HepG2 (cell line): ENCODE data around the gene CUEDC2. TPM values are rescaled to one million over a fixed set of nuclear protein-coding genes. Genes with fewer than 3 reads are reported as not detected.
A peak's percentile ranks its signal among the peaks of the same experiment; 100 is the strongest.

ENCODE experiments used
- BCL6 ChIP-seq: IDR thresholded peaks from 2 replicates; pipeline ENCODE4 v1.6.1; 2016; ENCODE audit warnings: missing genetic modification reagents, missing compliant biosample characterization
- CEBPG ChIP-seq: IDR thresholded peaks from 2 replicates; pipeline ENCODE4 v1.6.1; 2016
- EEA1 ChIP-seq: sonication (generic); formaldehyde crosslinking; IDR thresholded peaks from 2 replicates; pipeline ENCODE4 v1.5.1; 2020; ENCODE audit warnings: mild to moderate bottlenecking, missing genetic modification reagents, borderline replicate concordance
- ETV5 ChIP-seq: IDR thresholded peaks from 2 replicates; pipeline ENCODE4 v1.6.1; 2018; ENCODE audit warnings: missing biosample characterization, missing genetic modification reagents, inconsistent platforms, borderline replicate concordance
- FUBP1 ChIP-seq: sonication (generic); formaldehyde crosslinking; IDR thresholded peaks from 2 replicates; pipeline ENCODE4 v1.5.1; 2020; ENCODE audit warnings: missing genetic modification reagents, mild to moderate bottlenecking, borderline replicate concordance
- GPN1 ChIP-seq: sonication (generic); formaldehyde crosslinking; IDR thresholded peaks from 2 replicates; pipeline ENCODE4 v1.5.1; 2020; ENCODE audit warnings: missing genetic modification reagents, borderline replicate concordance
- MTF1 ChIP-seq: sonication (generic); formaldehyde crosslinking; IDR thresholded peaks from 2 replicates; pipeline ENCODE4 v1.5.0; 2020; ENCODE audit warnings: missing genetic modification reagents
- MXD3 ChIP-seq: IDR thresholded peaks from 2 replicates; pipeline ENCODE4 v1.6.1; 2016; ENCODE audit warnings: mild to moderate bottlenecking, missing biosample characterization, missing genetic modification reagents
- NR2F2 ChIP-seq: IDR thresholded peaks from 2 replicates; pipeline ENCODE4 v1.6.1; 2012; ENCODE audit warnings: low read depth, inconsistent platforms, borderline replicate concordance
- PRMT3 ChIP-seq: sonication (generic); formaldehyde crosslinking; IDR thresholded peaks from 2 replicates; pipeline ENCODE4 v1.8.1; 2022; ENCODE audit warnings: low read depth, mild to moderate bottlenecking, moderate library complexity, missing genetic modification reagents, borderline replicate concordance
- RAD51 ChIP-seq: fragments of 450-650 bp; IDR thresholded peaks from 2 replicates; pipeline ENCODE4 v1.6.1; 2016; ENCODE audit warnings: borderline replicate concordance
- ZFX ChIP-seq: sonication (generic); formaldehyde crosslinking; IDR thresholded peaks from 2 replicates; pipeline ENCODE4 v1.4.0; 2020; ENCODE audit warnings: mild to moderate bottlenecking, low read depth, missing genetic modification reagents, moderate library complexity
- ZNF260 ChIP-seq: sonication (generic); formaldehyde crosslinking; IDR thresholded peaks from 2 replicates; pipeline ENCODE4 v1.4.0; 2020; ENCODE audit warnings: missing genetic modification reagents, low read depth, mild to moderate bottlenecking, borderline replicate concordance
- ZNF343 ChIP-seq: sonication (generic); formaldehyde crosslinking; IDR thresholded peaks from 2 replicates; pipeline ENCODE4 v1.4.0; 2020; ENCODE audit warnings: mild to moderate bottlenecking, missing genetic modification reagents
- ZNF44 ChIP-seq: sonication (generic); formaldehyde crosslinking; IDR thresholded peaks from 2 replicates; pipeline ENCODE4 v1.5.1; 2020; ENCODE audit warnings: mild to moderate bottlenecking, missing genetic modification reagents
- ZNF547 ChIP-seq: sonication (generic); formaldehyde crosslinking; IDR thresholded peaks from 2 replicates; pipeline ENCODE4 v1.5.1; 2020; ENCODE audit warnings: mild to moderate bottlenecking, missing genetic modification reagents
- ZNF562 ChIP-seq: sonication (generic); formaldehyde crosslinking; IDR thresholded peaks from 2 replicates; pipeline ENCODE4 v1.8.0; 2022; ENCODE audit warnings: missing genetic modification reagents, borderline replicate concordance
- ZNF567 ChIP-seq: sonication (generic); formaldehyde crosslinking; IDR thresholded peaks from 2 replicates; pipeline ENCODE4 v1.8.1; 2023; ENCODE audit warnings: mild to moderate bottlenecking, missing genetic modification reagents, borderline replicate concordance
- ZNF816 ChIP-seq: sonication (generic); formaldehyde crosslinking; IDR thresholded peaks from 2 replicates; pipeline ENCODE4 v1.8.0; 2022; ENCODE audit warnings: missing genetic modification reagents, mild to moderate bottlenecking, borderline replicate concordance
- polyA plus RNA-seq, 8 experiments: library from polyadenylated mRNA; depleted of rRNA in 3 of 8; stranded (reverse) in 7 of 8; unstranded in 1 of 8; fragments of >200 nt; fragmentation: Illumina TruSeq in 4 of 8; extraction: Trizol in 4 of 8; gene quantifications; 2 replicates each; pipeline versions ENCODE4 v1.2.1 to v1.2.3, GENCODE V29; 2011 to 2016; ENCODE audit warnings: low read depth in 4 of 8, missing spikeins in 1 of 8, mixed read lengths in 1 of 8; ENCODE audit not compliant: insufficient read depth in 1 of 8
- total RNA-seq, 5 experiments: library from RNA; depleted of rRNA; stranded (reverse); fragments of >200 nt; fragmentation: Illumina TruSeq; extraction: Trizol; gene quantifications; 2 replicates each; pipeline ENCODE4 v1.2.3, GENCODE V29; 2016; ENCODE audit warnings: low read depth in 1 of 5
- TF ChIP-seq, protein P1 (sequence below), 2 experiments: fragments of 450-650 bp in 1 of 2; sonication (generic) in 1 of 2; formaldehyde crosslinking; IDR thresholded peaks; 2 replicates each; pipeline versions ENCODE4 v1.5.0 to v1.8.0; 2020 to 2022; ENCODE audit warnings: mild to moderate bottlenecking in 1 of 2, missing genetic modification reagents in 1 of 2
- TF ChIP-seq, protein P2 (sequence below): sonication (generic); formaldehyde crosslinking; IDR thresholded peaks from 2 replicates; pipeline ENCODE4 v1.4.0; 2020; ENCODE audit warnings: mild to moderate bottlenecking, missing genetic modification reagents
- TF ChIP-seq, protein P3 (sequence below): sonication (generic); formaldehyde crosslinking; IDR thresholded peaks from 2 replicates; pipeline ENCODE4 v1.8.1; 2022; ENCODE audit warnings: low read depth, mild to moderate bottlenecking, missing genetic modification reagents
- TF ChIP-seq, protein P4 (sequence below): sonication (generic); formaldehyde crosslinking; IDR thresholded peaks from 2 replicates; pipeline ENCODE4 v1.8.1; 2023; ENCODE audit warnings: missing genetic modification reagents, mild to moderate bottlenecking, borderline replicate concordance

The CUEDC2 gene
- total and polyA plus RNA-seq, 2 of the 13 experiments (the other 11 are each of a cell fraction or from before 2014, with no cell fraction given), result 13.1 to 18.4 TPM

GRCh38 chr10:102461187-102462054 is 29.0 kb upstream of the CUEDC2 start (continued):
- TF ChIP-seq NR2F2 (no peak), ZNF816 (no peak), FUBP1 (CRISPR knock-in tag) (no peak), ETV5 (CRISPR knock-in tag) (peak; percentile 51; the same call in 1 of the 2 replicates), MXD3 (CRISPR knock-in tag) (0 out of 2 replicates have a peak, but pooled peaks have one; percentile 52), ZNF44 (no peak), EEA1 (no peak), ZNF562 (CRISPR knock-in tag) (no peak), PRMT3 (CRISPR knock-in tag) (no peak), MTF1 (no peak), ZNF343 (CRISPR knock-in tag) (peak; percentile 86), RAD51 (no peak), BCL6 (CRISPR knock-in tag) (no peak), GPN1 (CRISPR knock-in tag) (no peak), ZNF260 (no peak), CEBPG (CRISPR knock-in tag) (no peak), ZNF567 (no peak), ZFX (CRISPR knock-in tag) (peak; percentile 55; the same call in 1 of the 2 replicates), ZNF547 (CRISPR knock-in tag) (no peak)
- TF ChIP-seq, protein P1, sequence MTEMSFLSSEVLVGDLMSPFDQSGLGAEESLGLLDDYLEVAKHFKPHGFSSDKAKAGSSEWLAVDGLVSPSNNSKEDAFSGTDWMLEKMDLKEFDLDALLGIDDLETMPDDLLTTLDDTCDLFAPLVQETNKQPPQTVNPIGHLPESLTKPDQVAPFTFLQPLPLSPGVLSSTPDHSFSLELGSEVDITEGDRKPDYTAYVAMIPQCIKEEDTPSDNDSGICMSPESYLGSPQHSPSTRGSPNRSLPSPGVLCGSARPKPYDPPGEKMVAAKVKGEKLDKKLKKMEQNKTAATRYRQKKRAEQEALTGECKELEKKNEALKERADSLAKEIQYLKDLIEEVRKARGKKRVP (CRISPR knock-in tag; IDR thresholded peaks at IDR 0.05), result no peak
- TF ChIP-seq, protein P2, sequence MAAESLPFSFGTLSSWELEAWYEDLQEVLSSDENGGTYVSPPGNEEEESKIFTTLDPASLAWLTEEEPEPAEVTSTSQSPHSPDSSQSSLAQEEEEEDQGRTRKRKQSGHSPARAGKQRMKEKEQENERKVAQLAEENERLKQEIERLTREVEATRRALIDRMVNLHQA (CRISPR knock-in tag), result no peak
- TF ChIP-seq, protein P3, sequence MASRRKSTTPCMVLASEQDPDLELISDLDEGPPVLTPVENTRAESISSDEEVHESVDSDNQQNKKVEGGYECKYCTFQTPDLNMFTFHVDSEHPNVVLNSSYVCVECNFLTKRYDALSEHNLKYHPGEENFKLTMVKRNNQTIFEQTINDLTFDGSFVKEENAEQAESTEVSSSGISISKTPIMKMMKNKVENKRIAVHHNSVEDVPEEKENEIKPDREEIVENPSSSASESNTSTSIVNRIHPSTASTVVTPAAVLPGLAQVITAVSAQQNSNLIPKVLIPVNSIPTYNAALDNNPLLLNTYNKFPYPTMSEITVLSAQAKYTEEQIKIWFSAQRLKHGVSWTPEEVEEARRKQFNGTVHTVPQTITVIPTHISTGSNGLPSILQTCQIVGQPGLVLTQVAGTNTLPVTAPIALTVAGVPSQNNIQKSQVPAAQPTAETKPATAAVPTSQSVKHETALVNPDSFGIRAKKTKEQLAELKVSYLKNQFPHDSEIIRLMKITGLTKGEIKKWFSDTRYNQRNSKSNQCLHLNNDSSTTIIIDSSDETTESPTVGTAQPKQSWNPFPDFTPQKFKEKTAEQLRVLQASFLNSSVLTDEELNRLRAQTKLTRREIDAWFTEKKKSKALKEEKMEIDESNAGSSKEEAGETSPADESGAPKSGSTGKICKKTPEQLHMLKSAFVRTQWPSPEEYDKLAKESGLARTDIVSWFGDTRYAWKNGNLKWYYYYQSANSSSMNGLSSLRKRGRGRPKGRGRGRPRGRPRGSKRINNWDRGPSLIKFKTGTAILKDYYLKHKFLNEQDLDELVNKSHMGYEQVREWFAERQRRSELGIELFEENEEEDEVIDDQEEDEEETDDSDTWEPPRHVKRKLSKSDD, result peak; percentile 91
- TF ChIP-seq, protein P4, sequence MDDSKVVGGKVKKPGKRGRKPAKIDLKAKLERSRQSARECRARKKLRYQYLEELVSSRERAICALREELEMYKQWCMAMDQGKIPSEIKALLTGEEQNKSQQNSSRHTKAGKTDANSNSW (CRISPR knock-in tag), result no peak
